Mucosa of descending colon (tissue), 3 donors: Measurements from ENCODE around the gene TMEM87B. TPM values are rescaled to one million over a fixed set of nuclear protein-coding genes. Genes with fewer than 3 reads are reported as not detected.
A peak's percentile ranks its signal among the peaks of the same experiment; 100 is the strongest.

Source experiments
- ATAC-seq: fragments of 200-7000 bp; cut with Tn5 transposase; one replicate; pipeline ENCODE4 v1.9.1; 2020; ENCODE audit warnings: mild to moderate bottlenecking, moderate library complexity
- DNase-seq, 3 donors: peaks; one replicate each; pipeline ENCODE4 v3.0.0-alpha.2; 2020
- H3K36me3 ChIP-seq: fragments of 200-600 bp; one replicate; pipeline ENCODE4 v1.8.0; 2021; ENCODE audit warnings: low read depth, mild to moderate bottlenecking
- H3K4me1 ChIP-seq: fragments of 200-600 bp; one replicate; pipeline ENCODE4 v1.8.0; 2021; ENCODE audit warnings: low read depth, mild to moderate bottlenecking
- H3K4me3 ChIP-seq: fragments of 200-600 bp; one replicate; pipeline ENCODE4 v1.8.0; 2021; ENCODE audit warnings: mild to moderate bottlenecking
- H3K9me3 ChIP-seq: fragments of 200-600 bp; one replicate; pipeline ENCODE4 v1.8.0; 2021; ENCODE audit warnings: mild to moderate bottlenecking
- intact Hi-C, 2 donors: fragments of 100-400 bp; cut with DNase I in 1 of 2; cut with micrococcal nuclease in 1 of 2; formaldehyde crosslinking; loops; one replicate each; pipeline versions ENCODE4 v1.11.0 to v1.11.1; 2022; cut with DNase I, micrococcal nuclease
- total RNA-seq, 3 donors: library from RNA; stranded (reverse); fragmentation: NEBNext Ultra II Directional in 2 of 3; extraction: Animal tissue kit (Norgen Biotek cat#: 25700) in 2 of 3; gene quantifications; one replicate each; pipeline versions ENCODE4 v1.2.1 to v1.2.4, GENCODE V29; 2021 to 2023
- TF ChIP-seq, protein P1 (sequence below): fragments of 200-600 bp; IDR thresholded peaks from one replicate; pipeline ENCODE4 v1.8.0; 2022; ENCODE audit warnings: antibody characterized with exemption, mild to moderate bottlenecking
- donor health status: DM: no; HTN: no; CAD: no; lungs with moderate emphysema.
- donor health status: DM: no; HTN: no; CAD: no.
- donor health status: DM: no; HTN: yes; CAD: no.

The TMEM87B gene
- total RNA-seq, 3 donors from 2014 or later = 39.2 to 72.2 (median 55.7) TPM

DNA sequence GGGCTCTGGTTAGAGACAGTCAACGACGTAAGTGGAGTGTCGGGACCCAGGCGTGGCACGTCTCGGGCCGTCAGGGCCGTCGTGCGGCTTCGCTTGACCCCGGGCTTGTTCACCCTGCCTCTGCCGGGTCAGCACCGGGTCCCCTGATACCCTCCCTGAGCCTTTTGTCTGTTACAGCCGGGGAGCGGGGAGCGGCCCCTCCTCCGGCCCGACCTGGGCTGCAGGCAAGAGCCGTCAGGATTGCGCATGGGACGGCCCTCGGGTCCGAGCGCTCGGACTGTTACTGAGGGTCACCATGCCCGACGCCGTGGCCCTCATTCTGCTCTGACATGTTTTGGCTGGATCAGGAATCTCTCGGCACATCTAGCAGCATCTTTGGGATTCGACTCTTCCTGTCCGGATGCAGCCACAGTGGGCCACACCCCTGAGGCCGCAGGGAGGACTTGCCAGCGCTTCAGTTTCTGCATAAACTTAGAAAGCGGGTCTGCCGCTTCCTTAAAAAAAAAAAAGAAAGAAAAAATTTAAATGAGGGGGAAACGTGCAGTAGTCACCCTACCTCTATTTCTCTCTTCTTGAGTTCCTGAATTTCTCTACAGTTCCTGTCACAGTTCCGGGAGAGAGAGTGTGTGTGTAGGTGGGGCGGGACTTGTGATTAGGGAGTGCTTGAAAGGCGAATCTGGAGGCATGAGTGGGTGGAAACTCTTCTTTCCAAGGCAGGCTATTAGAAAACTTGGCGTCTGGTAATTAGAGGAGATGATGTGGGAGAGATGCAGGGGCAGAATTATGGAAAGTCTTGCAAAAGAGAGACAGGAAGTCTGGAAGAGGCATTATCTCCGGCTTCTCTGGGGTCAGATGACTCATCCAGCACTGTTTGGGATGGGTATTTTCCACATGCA, 909 bp downstream of the TMEM87B start:
- ATAC-seq = peak; percentile 11
- peaks cover 32% of the 10 kb centered on the region for H3K4me1 ChIP-seq
- DNase-seq = peak in 2 of 3 donors; percentile 73 to 82
- intact Hi-C loops = loop anchor here in 1 of 2 donors (10.0 kb wide), 1 partner anchor 199 kb away; the partner anchor contains the start of gene ZC3H8
- no peaks in the 10 kb centered on the region for H3K9me3 ChIP-seq
- TF ChIP-seq, protein P1, sequence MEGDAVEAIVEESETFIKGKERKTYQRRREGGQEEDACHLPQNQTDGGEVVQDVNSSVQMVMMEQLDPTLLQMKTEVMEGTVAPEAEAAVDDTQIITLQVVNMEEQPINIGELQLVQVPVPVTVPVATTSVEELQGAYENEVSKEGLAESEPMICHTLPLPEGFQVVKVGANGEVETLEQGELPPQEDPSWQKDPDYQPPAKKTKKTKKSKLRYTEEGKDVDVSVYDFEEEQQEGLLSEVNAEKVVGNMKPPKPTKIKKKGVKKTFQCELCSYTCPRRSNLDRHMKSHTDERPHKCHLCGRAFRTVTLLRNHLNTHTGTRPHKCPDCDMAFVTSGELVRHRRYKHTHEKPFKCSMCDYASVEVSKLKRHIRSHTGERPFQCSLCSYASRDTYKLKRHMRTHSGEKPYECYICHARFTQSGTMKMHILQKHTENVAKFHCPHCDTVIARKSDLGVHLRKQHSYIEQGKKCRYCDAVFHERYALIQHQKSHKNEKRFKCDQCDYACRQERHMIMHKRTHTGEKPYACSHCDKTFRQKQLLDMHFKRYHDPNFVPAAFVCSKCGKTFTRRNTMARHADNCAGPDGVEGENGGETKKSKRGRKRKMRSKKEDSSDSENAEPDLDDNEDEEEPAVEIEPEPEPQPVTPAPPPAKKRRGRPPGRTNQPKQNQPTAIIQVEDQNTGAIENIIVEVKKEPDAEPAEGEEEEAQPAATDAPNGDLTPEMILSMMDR = no peak
- peak overlapping the region; percentile 85 for H3K4me3 ChIP-seq
- H3K36me3 ChIP-seq = no peaks in the 10 kb centered on the region

DNA sequence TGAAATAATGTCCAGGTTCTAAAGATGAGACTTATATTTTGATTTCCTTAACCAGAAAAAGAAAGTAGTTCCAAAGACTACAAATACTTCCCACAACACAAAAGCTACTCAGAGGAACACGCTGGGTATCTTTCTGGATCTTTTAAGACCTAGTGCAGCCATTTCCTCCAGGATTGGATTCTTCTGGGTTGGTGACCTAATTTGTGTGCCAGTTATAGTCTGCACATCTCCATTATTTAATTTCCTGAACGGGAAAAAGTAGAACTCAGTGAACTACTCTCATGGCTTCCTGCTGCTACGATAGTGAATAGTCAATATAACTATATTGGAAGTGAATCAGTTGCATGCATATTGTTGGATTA, 1.5 kb downstream of the TMEM87B start:
- Histone ChIP-seq H3K36me3 (no peaks in the 10 kb centered on the region), H3K4me3 (no peak overlapping the region), H3K4me1 (peaks cover 32% of the 10 kb centered on the region), H3K9me3 (no peaks in the 10 kb centered on the region)
- ATAC-seq (no peak), DNase-seq (no peak)
- TF ChIP-seq, protein P1 = no peak
- intact Hi-C loops = loop anchor here in 1 of 2 donors (10.0 kb wide), 1 partner anchor 198 kb away; the partner anchor contains the start of gene ZC3H8

DNA sequence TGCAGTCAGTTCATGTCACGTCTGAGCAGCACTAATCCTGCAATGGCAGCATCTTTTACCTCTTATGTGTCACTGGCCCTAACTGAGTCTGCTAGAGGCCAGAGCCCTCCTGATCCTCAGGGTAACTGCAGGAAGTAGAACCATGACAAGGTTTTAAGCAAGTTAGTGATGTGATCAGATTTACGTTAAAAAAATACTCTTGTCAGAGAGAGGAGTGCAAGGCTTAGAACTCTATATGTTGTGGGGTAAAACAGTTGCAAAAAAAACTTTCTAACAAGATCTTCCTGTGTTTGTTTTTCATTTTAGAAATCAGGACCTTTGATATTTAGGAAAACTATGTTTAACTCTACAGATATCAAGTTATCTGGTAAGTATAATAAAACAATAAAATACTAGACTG, 4.6 kb downstream of the TMEM87B start:
- intact Hi-C loops = loop anchor here in 1 of 2 donors (10.0 kb wide), 1 partner anchor 195 kb away; the partner anchor contains the start of gene ZC3H8
- no peak for ATAC-seq

DNA sequence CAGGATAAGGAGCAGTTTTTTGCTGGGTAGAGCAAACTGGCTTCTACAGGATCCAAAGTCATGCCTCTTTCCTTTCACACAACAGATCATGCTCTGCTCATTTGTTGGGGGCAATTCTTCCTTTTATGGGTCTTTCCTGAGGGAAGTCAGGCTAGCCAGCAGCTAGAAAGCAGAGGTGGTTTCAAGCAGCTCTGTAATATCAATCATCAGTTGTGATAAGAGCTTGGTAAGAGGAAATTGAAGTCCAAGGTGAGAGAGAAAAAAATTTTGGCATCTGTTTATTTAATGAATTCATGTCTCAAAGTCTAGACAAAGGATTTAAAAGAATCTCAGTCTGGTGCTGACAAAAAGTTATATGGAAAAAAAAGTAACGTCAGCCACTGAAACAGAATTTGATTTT, 6.2 kb downstream of the TMEM87B start:
- no peak overlapping the region for H3K4me3 ChIP-seq
- peaks cover 21% of the 10 kb centered on the region for H3K4me1 ChIP-seq
- TF ChIP-seq, protein P1 = no peak
- ATAC-seq (no peak), DNase-seq (no peak)
- no peaks in the 10 kb centered on the region for H3K36me3 ChIP-seq
- H3K9me3 ChIP-seq = no peaks in the 10 kb centered on the region
- intact Hi-C loops = no loop called here

More for the DNA sequence above, 4.6 kb downstream of the TMEM87B start:
- no peak for DNase-seq
- H3K4me3 ChIP-seq = no peak overlapping the region
- TF ChIP-seq, protein P1 = no peak
- H3K9me3 ChIP-seq = no peaks in the 10 kb centered on the region
- H3K4me1 ChIP-seq = peaks cover 22% of the 10 kb centered on the region
- no peaks in the 10 kb centered on the region for H3K36me3 ChIP-seq

DNA sequence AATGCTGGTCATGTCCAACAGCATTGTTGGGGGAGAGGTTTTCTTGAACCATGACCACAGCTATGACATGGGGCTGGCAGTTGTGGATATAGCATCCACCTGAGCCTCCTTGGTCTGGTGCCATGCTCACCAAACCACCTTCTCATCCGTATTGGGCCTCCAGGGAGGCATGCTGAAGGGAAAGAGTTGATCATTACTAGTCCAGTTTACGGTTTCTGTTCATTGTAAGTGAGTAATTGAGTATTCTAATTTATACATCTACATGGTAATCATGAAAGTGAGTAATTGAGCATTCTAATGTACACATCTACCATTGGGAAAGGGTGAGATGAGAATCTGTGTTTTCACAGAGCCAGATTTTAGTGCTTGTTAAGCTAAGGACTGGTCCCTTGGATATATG, 6.8 kb downstream of the TMEM87B start:
- ATAC-seq (no peak), DNase-seq (no peak)
- Histone ChIP-seq H3K36me3 (no peaks in the 10 kb centered on the region), H3K9me3 (no peaks in the 10 kb centered on the region), H3K4me1 (peaks cover 16% of the 10 kb centered on the region), H3K4me3 (no peak overlapping the region)
- TF ChIP-seq, protein P1 = no peak
- intact Hi-C loops = no loop called here
